Cardiac muscle cell (in vitro differentiated cells and primary cell): Measurements from ENCODE around the gene DAO. TPM values are rescaled to one million over a fixed set of nuclear protein-coding genes. Genes with fewer than 3 reads are reported as not detected.

Source experiments
- DNase-seq, 2 donors: peaks; one replicate each; pipeline versions ENCODE4 v3.0.0 to v3.0.0-alpha.2; 2010 to 2017; ENCODE audit warnings: low read depth in 1 of 2, low spot score in 1 of 2
- H3K27ac ChIP-seq: fragments of 200-600 bp; sonication (generic); 2 replicates; pipeline ENCODE4 v1.5.1; 2016
- H3K27me3 ChIP-seq: fragments of 200-600 bp; sonication (generic); 2 replicates; pipeline ENCODE4 v1.6.0; 2016; ENCODE audit warnings: control low read depth
- H3K36me3 ChIP-seq: fragments of 200-600 bp; sonication (generic); 2 replicates; pipeline ENCODE4 v1.5.1; 2016; ENCODE audit warnings: control low read depth
- H3K4me1 ChIP-seq: fragments of 200-600 bp; sonication (generic); 2 replicates; pipeline ENCODE4 v1.8.1; 2017; ENCODE audit warnings: low read depth, mild to moderate bottlenecking, mixed run types
- H3K4me3 ChIP-seq: fragments of 200-600 bp; sonication (generic); 2 replicates; pipeline ENCODE4 v1.5.1; 2016; ENCODE audit warnings: mild to moderate bottlenecking
- H3K9me3 ChIP-seq: fragments of 200-600 bp; sonication (generic); 2 replicates; pipeline ENCODE4 v1.5.1; 2017; ENCODE audit warnings: low read depth, mild to moderate bottlenecking, control low read depth
- CTCF ChIP-seq: IDR thresholded peaks from 2 replicates; pipeline ENCODE4 v1.5.1; 2012; ENCODE audit warnings: low read depth, mild to moderate bottlenecking, low read length
- polyA plus RNA-seq: library from polyadenylated mRNA; unstranded; fragments of >200 nt; fragmentation: Nextera tagmentation; extraction: Ambion mirVana; gene quantifications from 2 replicates; pipeline ENCODE4 v1.2.1, GENCODE V29; 2016
- total RNA-seq: library from RNA; depleted of rRNA; stranded (reverse); fragments of >200 nt; gene quantifications from 2 replicates; pipeline ENCODE4 v1.2.3, GENCODE V29; 2016

The DAO gene
- total and polyA plus RNA-seq, 2 experiments from 2014 or later: not detected

GRCh38 chr12:108940138-108940537 lies 60.2 kb downstream of the DAO start:
- Histone ChIP-seq H3K36me3 (no peaks in the 10 kb centered on the region), H3K4me1 (no peaks in the 10 kb centered on the region), H3K27ac (no peak overlapping the region), H3K9me3 (no peaks in the 10 kb centered on the region), H3K27me3 (no peaks in the 10 kb centered on the region), H3K4me3 (no peak overlapping the region)
- DNase-seq: no peak
- TF ChIP-seq CTCF: no peak

GRCh38 chr12:108947097-108947496 lies 67.2 kb downstream of the DAO start:
- H3K36me3 ChIP-seq: no peaks in the 10 kb centered on the region
- no peak overlapping the region for H3K27ac ChIP-seq
- H3K4me3 ChIP-seq: no peak overlapping the region
- TF ChIP-seq CTCF: no peak
- no peak for DNase-seq
- no peaks in the 10 kb centered on the region for H3K9me3 ChIP-seq
- H3K4me1 ChIP-seq: no peaks in the 10 kb centered on the region
- no peaks in the 10 kb centered on the region for H3K27me3 ChIP-seq

- H3K4me1 ChIP-seq: no peaks in the 10 kb centered on the region
- no peak overlapping the region for H3K27ac ChIP-seq
- no peaks in the 10 kb centered on the region for H3K9me3 ChIP-seq
- no peak for TF ChIP-seq CTCF
- no peaks in the 10 kb centered on the region for H3K27me3 ChIP-seq
- H3K4me3 ChIP-seq: no peak overlapping the region
- H3K36me3 ChIP-seq: no peaks in the 10 kb centered on the region
- DNase-seq: no peak
Observed at GRCh38 chr12:108948367-108948766, 68.5 kb downstream of the DAO start.

- Histone ChIP-seq H3K27ac (no peak overlapping the region), H3K4me3 (no peak overlapping the region), H3K9me3 (no peaks in the 10 kb centered on the region), H3K4me1 (no peaks in the 10 kb centered on the region), H3K27me3 (no peaks in the 10 kb centered on the region), H3K36me3 (no peaks in the 10 kb centered on the region)
- TF ChIP-seq CTCF: no peak
- no peak for DNase-seq
Observed at GRCh38 chr12:108949976-108950375, 70.1 kb downstream of the DAO start.

Other genes starting within 250 kb of the DAO start
- gene SELPLG, start 246.2 kb upstream of the DAO start, total RNA-seq: 1.4 and 2.9 TPM in 2 replicates
- gene SELPLG, start 246.2 kb upstream of the DAO start, polyA plus RNA-seq: 2.7 and 3.5 TPM in 2 replicates
- 48.0 and 65.4 TPM in 2 replicates for gene CORO1C, start 148.6 kb upstream of the DAO start, total RNA-seq
- 67.5 and 72.5 TPM in 2 replicates for gene CORO1C, start 148.6 kb upstream of the DAO start, polyA plus RNA-seq
- 15.9 and 26.1 TPM in 2 replicates for gene SSH1, start 22.5 kb upstream of the DAO start, total RNA-seq
- gene SSH1, start 22.5 kb upstream of the DAO start, polyA plus RNA-seq: 17.7 and 19.1 TPM in 2 replicates
- gene SVOP, start 141.0 kb downstream of the DAO start, total RNA-seq: not detected in 2 replicates
- not detected in 2 replicates for gene SVOP, start 141.0 kb downstream of the DAO start, polyA plus RNA-seq
- 18.9 and 25.9 TPM in 2 replicates for gene USP30, start 172.5 kb downstream of the DAO start, total RNA-seq
- gene USP30, start 172.5 kb downstream of the DAO start, polyA plus RNA-seq: 21.0 and 28.7 TPM in 2 replicates
- gene ALKBH2, start 213.4 kb downstream of the DAO start, total RNA-seq: 21.9 and 46.6 TPM in 2 replicates
- 32.7 and 47.6 TPM in 2 replicates for gene ALKBH2, start 213.4 kb downstream of the DAO start, polyA plus RNA-seq
- gene UNG, start 217.5 kb downstream of the DAO start, total RNA-seq: 133 and 159 TPM in 2 replicates
- 78.5 and 85.7 TPM in 2 replicates for gene UNG, start 217.5 kb downstream of the DAO start, polyA plus RNA-seq
- gene ACACB, start 236.5 kb downstream of the DAO start, total RNA-seq: 52.3 and 78.0 TPM in 2 replicates
- gene ACACB, start 236.5 kb downstream of the DAO start, polyA plus RNA-seq: 27.8 and 28.9 TPM in 2 replicates